ENCODE results near the gene MSH5.

Gene MSH5

GRCh38 chr6:31713465-31713864 is 26.3 kb upstream of the MSH5 start:
- DNase-seq (ENCODE audit: low spot score), result no peak

- no peak for DNase-seq (ENCODE audit: low spot score)
Observed at GRCh38 chr6:31713991-31714684, 25.7 kb upstream of the MSH5 start.

GRCh38 chr6:31715022-31715958 is 24.5 kb upstream of the MSH5 start, which contains the start of gene LY6G6D:
LY6G6D (plus strand) TSS chr6:31715348; CDS start chr6:31715356, 8 bp downstream.
- no peak for DNase-seq (ENCODE audit: low spot score)

GRCh38 chr6:31717499-31718222 is 22.1 kb upstream of the MSH5 start:
- DNase-seq (ENCODE audit: low spot score), result no peak

GRCh38 chr6:31718265-31718664 is 21.5 kb upstream of the MSH5 start:
- DNase-seq (ENCODE audit: low spot score), result no peak

- DNase-seq (ENCODE audit: low spot score), result no peak
Observed at GRCh38 chr6:31719001-31719400, 20.8 kb upstream of the MSH5 start.

GRCh38 chr6:31720196-31720770 is 19.5 kb upstream of the MSH5 start:
- DNase-seq (ENCODE audit: low spot score), result no peak

- no peak for DNase-seq (ENCODE audit: low spot score)
Observed at GRCh38 chr6:31721351-31722020, 18.3 kb upstream of the MSH5 start, which contains the start of gene LY6G6C. LY6G6C (minus strand) TSS chr6:31721746; CDS start chr6:31721679, 67 bp downstream.

GRCh38 chr6:31722173-31722572 is 17.6 kb upstream of the MSH5 start:
- DNase-seq (ENCODE audit: low spot score), result no peak

GRCh38 chr6:31723245-31723979 is 16.4 kb upstream of the MSH5 start, which contains the start of gene MPIG6B:
MPIG6B (plus strand) TSS chr6:31723373; CDS start chr6:31723384, 11 bp downstream.
- DNase-seq (ENCODE audit: low spot score), result no peak

GRCh38 chr6:31723980-31724691 is 15.7 kb upstream of the MSH5 start:
- no peak for DNase-seq (ENCODE audit: low spot score)

- no peak for DNase-seq (ENCODE audit: low spot score)
Observed at GRCh38 chr6:31725502-31726350, 14.1 kb upstream of the MSH5 start.

GRCh38 chr6:31727034-31727716 is 12.6 kb upstream of the MSH5 start:
- no peak for DNase-seq (ENCODE audit: low spot score)

GRCh38 chr6:31727717-31728671 is 11.8 kb upstream of the MSH5 start:
- DNase-seq (ENCODE audit: low spot score), result no peak

- no peak for DNase-seq (ENCODE audit: low spot score)
Observed at GRCh38 chr6:31728767-31729514, 10.9 kb upstream of the MSH5 start, which contains the start of gene DDAH2. DDAH2 (minus strand) TSS chr6:31729299; CDS start chr6:31729161, 138 bp downstream.

- DNase-seq (ENCODE audit: low spot score), result peak; percentile 95
Observed at GRCh38 chr6:31729515-31729978, 10.3 kb upstream of the MSH5 start.

Data from GM03348 (cell line).